GM19452 (cell line): ENCODE measurements around the gene PCDH9.
"Not testable (repeated sequence)": the region's sequence is repeated elsewhere in the genome, so short reads cannot be mapped to it uniquely, and the experiment has no call there.

Experiments used
- ATAC-seq: cut with Tn5 transposase; IDR thresholded peaks from one replicate; pipeline ENCODE4 v1.9.1; 2021; ENCODE audit not compliant: unreplicated experiment

Gene PCDH9

GRCh38 chr13:66623129-66623820 is 606.9 kb downstream of the PCDH9 start:
- no peak for ATAC-seq

DNA sequence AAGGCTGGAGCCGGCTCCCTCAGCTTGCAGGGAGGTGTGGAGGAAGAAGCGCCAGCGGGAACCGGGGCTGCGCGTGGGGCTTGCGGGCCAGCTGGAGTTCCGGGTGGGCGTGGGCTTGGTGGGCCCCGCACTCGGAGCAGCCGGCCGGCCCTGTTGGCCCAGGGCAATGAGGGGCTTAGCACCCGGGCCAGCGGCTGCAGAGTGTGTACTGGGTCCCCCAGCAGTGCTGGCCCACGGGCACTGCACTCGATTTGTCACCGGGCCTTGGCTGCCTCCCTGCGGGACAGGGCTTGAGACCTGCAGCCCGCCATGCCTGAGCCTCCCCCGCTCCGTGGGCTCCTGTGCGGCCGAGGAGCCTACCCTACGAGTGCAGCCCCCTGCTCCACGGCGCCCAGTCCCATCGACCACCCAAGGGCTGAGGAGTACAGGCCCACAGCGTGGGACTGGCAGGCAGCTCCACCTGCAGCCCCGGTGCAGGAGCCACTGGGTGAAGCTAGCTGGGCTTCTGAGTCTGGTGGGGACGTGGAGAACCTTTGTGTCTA is 608.2 kb downstream of the PCDH9 start:
- not testable (repeated sequence) for ATAC-seq

GRCh38 chr13:66618702-66619101 is 611.4 kb downstream of the PCDH9 start:
- no peak for ATAC-seq

GRCh38 chr13:66617786-66618185 is 612.4 kb downstream of the PCDH9 start:
- no peak for ATAC-seq

- ATAC-seq, result no peak
These were observed 617.2 kb downstream of the PCDH9 start for GRCh38 chr13:66612983-66613382.

GRCh38 chr13:66586489-66586888 is 643.6 kb downstream of the PCDH9 start:
- ATAC-seq, result no peak

DNA sequence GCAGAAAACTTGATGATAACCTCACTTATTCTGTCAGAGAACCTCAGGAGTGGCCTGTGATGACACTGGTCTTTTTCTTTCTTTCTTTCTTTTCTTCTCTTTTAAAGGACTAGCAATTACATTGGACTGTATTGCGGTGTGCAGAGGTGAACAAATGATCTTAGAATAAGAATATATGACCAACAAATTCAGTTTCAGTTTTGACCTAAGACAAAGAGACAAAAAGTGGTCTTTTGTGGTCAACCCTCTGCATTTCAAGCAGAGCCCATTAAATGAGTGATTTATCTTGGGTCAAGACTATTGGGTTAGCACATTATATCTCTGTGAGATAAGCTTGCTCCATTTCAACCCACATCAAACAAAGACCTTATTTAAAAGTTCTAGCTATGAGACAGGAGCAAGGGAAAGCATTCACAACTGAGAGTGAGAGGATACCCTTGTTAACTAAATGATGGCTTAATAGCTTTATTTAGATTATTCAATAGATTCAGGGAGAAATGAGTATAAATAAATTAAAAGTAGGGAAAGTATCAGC is 644.4 kb downstream of the PCDH9 start:
- no peak for ATAC-seq

- ATAC-seq, result no peak
These were observed 648.5 kb downstream of the PCDH9 start for GRCh38 chr13:66581675-66582074.

GRCh38 chr13:66578305-66578704 is 651.8 kb downstream of the PCDH9 start:
- no peak for ATAC-seq

GRCh38 chr13:66577358-66577757 is 652.8 kb downstream of the PCDH9 start:
- ATAC-seq, result no peak

DNA sequence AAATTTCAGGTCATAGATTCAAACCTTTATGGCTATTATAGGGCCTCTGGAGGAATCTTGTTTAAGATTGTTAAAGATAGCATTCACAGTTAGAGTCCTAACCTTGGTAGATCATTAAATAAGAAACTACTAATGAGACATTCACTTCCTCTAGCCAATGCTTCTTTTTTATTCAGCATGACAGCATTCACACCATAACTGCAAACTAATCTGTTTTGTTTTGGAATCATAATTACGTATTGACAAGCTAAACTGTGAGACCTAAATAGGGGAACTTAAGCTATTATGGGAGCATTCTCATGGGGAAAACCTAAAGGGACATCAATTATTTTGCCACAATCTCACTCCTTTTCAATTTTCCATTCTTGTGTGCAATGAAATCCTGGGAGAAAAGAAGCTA is 653.8 kb downstream of the PCDH9 start:
- no peak for ATAC-seq

- no peak for ATAC-seq
These were observed 655.5 kb downstream of the PCDH9 start for GRCh38 chr13:66574606-66575005.

- no peak for ATAC-seq
These were observed 662.1 kb downstream of the PCDH9 start for GRCh38 chr13:66567899-66568612.

- ATAC-seq, result no peak
These were observed 664.9 kb downstream of the PCDH9 start for GRCh38 chr13:66565279-66565678.

DNA sequence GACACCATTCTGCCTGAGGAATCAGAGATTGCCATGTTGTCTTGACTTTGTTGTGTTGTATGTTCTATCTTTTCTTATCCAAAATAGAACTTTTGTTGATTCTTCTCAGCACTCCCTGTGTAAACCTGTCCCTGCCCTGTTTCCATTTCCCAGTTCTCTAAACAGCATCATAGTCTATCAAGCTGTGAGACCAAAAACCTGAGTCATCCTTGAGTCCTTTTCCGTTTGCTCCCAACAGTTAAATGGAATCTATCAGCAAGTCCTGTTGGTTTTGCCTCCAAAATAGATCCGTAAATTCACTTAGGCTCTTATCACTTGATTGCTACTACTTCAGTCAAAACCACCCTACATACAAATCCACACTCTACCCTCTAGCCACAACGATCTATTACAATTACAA is 667.1 kb downstream of the PCDH9 start:
- ATAC-seq, result no peak

GRCh38 chr13:66562054-66562453 is 668.1 kb downstream of the PCDH9 start:
- no peak for ATAC-seq

DNA sequence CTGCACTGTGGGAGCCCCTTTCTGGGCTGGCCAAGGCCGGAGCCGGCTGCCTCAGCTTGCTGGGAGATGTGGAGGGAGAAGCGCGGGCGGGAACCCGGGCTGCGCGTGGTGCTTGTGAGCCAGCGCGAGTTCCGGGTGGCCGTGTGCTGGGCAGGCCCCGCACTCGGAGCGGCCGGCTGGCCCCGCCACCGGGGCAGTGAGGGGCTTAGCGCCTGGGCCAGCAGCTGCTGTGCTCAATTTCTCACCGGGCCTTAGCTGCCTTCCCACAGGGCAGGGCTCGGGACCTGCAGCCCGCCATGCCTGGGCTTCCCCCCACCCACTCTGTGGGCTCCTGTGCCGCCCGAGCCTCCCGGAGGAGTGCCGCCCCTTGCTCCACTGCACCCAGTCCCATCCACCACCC is 669.1 kb downstream of the PCDH9 start:
- no peak for ATAC-seq

DNA sequence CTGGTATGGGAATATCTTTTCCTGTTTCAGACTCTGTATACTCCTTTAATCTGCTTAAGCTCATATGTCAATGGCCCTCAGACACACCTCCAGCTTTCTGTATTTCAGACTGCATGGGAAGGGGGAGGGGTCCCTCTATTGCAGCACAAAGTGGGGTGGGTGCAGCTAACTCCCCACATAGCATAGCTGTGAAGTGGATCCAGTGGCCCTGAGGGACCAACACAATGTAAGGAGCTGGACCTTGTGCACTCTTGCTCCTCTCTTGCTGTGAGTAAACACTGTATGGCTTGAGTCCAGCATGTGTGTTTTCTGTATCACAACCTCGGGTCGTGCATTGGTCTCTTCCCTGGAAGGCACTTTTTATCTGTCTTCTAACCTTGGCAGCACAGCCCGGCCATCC is 669.9 kb downstream of the PCDH9 start:
- ATAC-seq, result no peak

GRCh38 chr13:66559093-66559492 is 671.0 kb downstream of the PCDH9 start:
- no peak for ATAC-seq

DNA sequence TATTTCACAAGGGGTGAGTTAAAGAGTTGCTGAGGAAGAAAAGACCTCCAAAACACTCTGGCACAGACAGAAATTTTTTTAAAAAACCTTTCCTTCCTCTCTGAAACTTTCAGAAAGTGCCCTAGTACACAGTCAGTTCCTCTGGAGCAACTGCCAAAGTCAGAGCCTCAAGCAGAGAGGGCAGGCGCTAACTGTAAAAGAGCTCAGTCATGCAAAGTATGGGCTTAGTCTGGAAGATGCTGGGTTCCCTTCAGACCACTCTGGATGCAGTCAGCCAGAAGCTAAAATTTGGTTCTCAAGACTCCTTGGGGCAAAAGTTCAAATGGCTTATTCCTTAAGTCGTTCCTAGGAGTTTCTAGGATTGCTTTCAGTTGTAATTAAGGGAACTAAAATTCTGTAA is 671.6 kb downstream of the PCDH9 start:
- ATAC-seq, result no peak

GRCh38 chr13:66557357-66557756 is 672.8 kb downstream of the PCDH9 start:
- no peak for ATAC-seq

DNA sequence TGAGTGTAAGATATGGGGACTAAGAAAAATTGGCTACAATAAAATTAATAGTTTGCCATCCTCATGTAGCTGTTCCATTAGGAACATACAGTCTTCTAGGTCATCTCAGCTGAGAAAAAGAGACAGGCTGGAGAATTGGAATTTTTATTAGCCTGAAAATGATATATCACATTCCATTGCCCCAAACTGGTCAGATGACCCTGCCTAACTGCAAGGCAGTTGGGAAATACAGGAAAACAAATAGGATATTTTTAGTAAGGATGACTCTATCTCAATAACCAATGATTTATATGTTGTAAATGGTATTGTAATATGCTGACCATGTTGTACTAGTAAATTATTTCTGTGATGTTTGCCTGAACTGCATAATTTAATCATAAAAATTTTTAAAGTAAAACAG is 673.8 kb downstream of the PCDH9 start:
- no peak for ATAC-seq
